Measurements from ENCODE around the gene CLPSL2.

- TF ChIP-seq POLR2A (IDR thresholded peaks at IDR 0.05) = peak; percentile 4 to 65
- peak in 2 of 4 experiments; percentile 23 to 50 for TF ChIP-seq CTCF (IDR thresholded peaks at IDR 0.05)
- TF ChIP-seq POLR2AphosphoS5 (IDR thresholded peaks at IDR 0.05) = peak; percentile 99
- peak; percentile 97 for TF ChIP-seq EP300 (IDR thresholded peaks at IDR 0.05)
Observed at GRCh38 chr6:35727935-35728682, 48.3 kb upstream of the CLPSL2 start.
